ENCODE data around the gene KLHL40. TPM values are rescaled to one million over a fixed set of nuclear protein-coding genes. Genes with fewer than 3 reads are reported as not detected.

The KLHL40 gene
- total and polyA plus RNA-seq, 9 of the 15 experiments (the other 6 are each of a cell fraction or from before 2014, with no cell fraction given), result not detected

- TF ChIP-seq ZNF518B (CRISPR knock-in tag; IDR thresholded peaks at IDR 0.05) (no peak), E2F4 (CRISPR knock-in tag; IDR thresholded peaks at IDR 0.05; ENCODE audit: low read depth) (no peak), KDM2B (CRISPR knock-in tag; IDR thresholded peaks at IDR 0.05) (peak; percentile 72), SPI1 (IDR thresholded peaks at IDR 0.05; ENCODE audit: borderline replicate concordance, low read depth, low read length) (no peak), ZNF347 (CRISPR knock-in tag; IDR thresholded peaks at IDR 0.05; ENCODE audit: low read depth) (no peak), RBM15 (IDR thresholded peaks at IDR 0.05; ENCODE audit: insufficient read depth, low read length) (no peak), MYNN (IDR thresholded peaks at IDR 0.05) (no peak), MYNN (CRISPR knock-in tag; IDR thresholded peaks at IDR 0.05) (no peak), ARID3A (IDR thresholded peaks at IDR 0.05; ENCODE audit: borderline replicate concordance, low read depth, low read length) (no peak), ZNF592 (IDR thresholded peaks at IDR 0.05) (peak; percentile 22; the same call in 1 of the 2 replicates), NFIX (CRISPR knock-in tag; IDR thresholded peaks at IDR 0.05; ENCODE audit: low read depth) (no peak), MLLT1 (IDR thresholded peaks at IDR 0.05) (0 out of 4 replicates have a peak, but pooled peaks of 1 of the 2 experiments have one; percentile 33), HIVEP1 (CRISPR knock-in tag; IDR thresholded peaks at IDR 0.05) (no peak), RHOXF2B (CRISPR knock-in tag; conservative IDR thresholded peaks at IDR 0.05) (no peak), NCOA1 (IDR thresholded peaks at IDR 0.05; ENCODE audit: low read depth) (no peak)
Observed at GRCh38 chr3:42654331-42655201, 30.8 kb upstream of the KLHL40 start (continued).
